H1 (cell line): ENCODE measurements around the gene OR2V2.
A peak's percentile ranks its signal among the peaks of the same experiment; 100 is the strongest.

Source experiments
- ATF2 ChIP-seq: IDR thresholded peaks from 2 replicates; pipeline ENCODE4 v1.6.1; 2012; ENCODE audit warnings: low read length, inconsistent platforms
- CEBPB ChIP-seq: IDR thresholded peaks from 2 replicates; pipeline ENCODE4 v1.6.1; 2012; ENCODE audit warnings: low read depth, low read length
- CTCF ChIP-seq, 3 experiments: IDR thresholded peaks; 1 replicate in 2 of 3; 2 replicates in 1 of 3; pipeline versions ENCODE4 v1.5.1 to v1.6.1; 2011; ENCODE audit warnings: low read length in 3 of 3, mild to moderate bottlenecking in 3 of 3, inconsistent platforms in 2 of 3, low read depth in 1 of 3, moderate library complexity in 1 of 3; ENCODE audit not compliant: insufficient read depth in 1 of 3; ENCODE audit errors: control extremely low read depth in 1 of 3
- EP300 ChIP-seq, 2 experiments: IDR thresholded peaks; 1 replicate in 1 of 2; 2 replicates in 1 of 2; pipeline ENCODE4 v1.6.1; 2011 to 2012; ENCODE audit warnings: low read depth in 2 of 2, low read length in 2 of 2, mild to moderate bottlenecking in 2 of 2, borderline replicate concordance in 1 of 2, inconsistent platforms in 1 of 2, moderate library complexity in 1 of 2
- HDAC2 ChIP-seq, 2 experiments: fragments of 300-600 bp in 1 of 2; sonication (generic) in 1 of 2; IDR thresholded peaks; 2 replicates each; pipeline ENCODE4 v1.6.1; 2011 to 2012; ENCODE audit warnings: low read depth in 2 of 2, low read length in 2 of 2, mild to moderate bottlenecking in 2 of 2, moderate library complexity in 2 of 2, borderline replicate concordance in 1 of 2, inconsistent platforms in 1 of 2
- JUND ChIP-seq: IDR thresholded peaks from 2 replicates; pipeline ENCODE4 v1.6.1; 2011; ENCODE audit warnings: mild to moderate bottlenecking, improper control_type of control experiment, low read length
- MAX ChIP-seq: IDR thresholded peaks from 2 replicates; pipeline ENCODE4 v1.6.1; 2012; ENCODE audit warnings: inconsistent platforms
- POLR2AphosphoS5 ChIP-seq: IDR thresholded peaks from 2 replicates; pipeline ENCODE4 v1.6.1; 2011; ENCODE audit warnings: low read depth, low read length
- POU5F1 ChIP-seq: IDR thresholded peaks from 2 replicates; pipeline ENCODE4 v1.6.1; 2011; ENCODE audit warnings: low read depth, mild to moderate bottlenecking, low read length, moderate library complexity
- RAD21 ChIP-seq, 2 experiments: IDR thresholded peaks in 1 of 2; conservative IDR thresholded peaks in 1 of 2; 2 replicates each; pipeline ENCODE4 v1.6.1; 2011; ENCODE audit warnings: low read depth in 2 of 2, low read length in 2 of 2, improper control_type of control experiment in 1 of 2, inconsistent platforms in 1 of 2, mild to moderate bottlenecking in 1 of 2, moderate library complexity in 1 of 2
- TAF1 ChIP-seq: IDR thresholded peaks from 2 replicates; pipeline ENCODE4 v1.6.1; 2011; ENCODE audit warnings: mild to moderate bottlenecking, low read depth, low read length
- TAF7 ChIP-seq: optimal IDR thresholded peaks from 2 replicates; pipeline ENCODE3; 2011; ENCODE audit warnings: low read depth, mild to moderate bottlenecking, inconsistent platforms, low read length, moderate library complexity, borderline replicate concordance

GRCh38 chr5:181194489-181195248, 47.3 kb downstream of the OR2V2 start:
- TF ChIP-seq CTCF (IDR thresholded peaks at IDR 0.05; ENCODE audit: control extremely low read depth in 1 of 3, insufficient read depth in 1 of 3, low read depth in 1 of 3, low read length in 3 of 3), result peak in 2 of 3 experiments; percentile 30 to 31; a peak in 3 of 4 replicates
- no peak for TF ChIP-seq POU5F1
- TF ChIP-seq JUND, result no peak
- TF ChIP-seq HDAC2 (IDR thresholded peaks at IDR 0.05; ENCODE audit: borderline replicate concordance in 1 of 2, low read depth in 2 of 2, low read length in 2 of 2), result no peak
- TF ChIP-seq POLR2AphosphoS5, result no peak
- no peak for TF ChIP-seq CEBPB
- no peak for TF ChIP-seq TAF7
- no peak for TF ChIP-seq MAX
- TF ChIP-seq EP300 (IDR thresholded peaks at IDR 0.05; ENCODE audit: borderline replicate concordance in 1 of 2, low read depth in 2 of 2, low read length in 2 of 2), result no peak
- no peak for TF ChIP-seq ATF2
- no peak for TF ChIP-seq TAF1
- peak in 1 of 2 experiments; percentile 24; a peak in 1 of 4 replicates for TF ChIP-seq RAD21 (IDR thresholded peaks at IDR 0.05 in 1 of 2, conservative IDR thresholded peaks at IDR 0.05 in 1 of 2; ENCODE audit: low read depth in 2 of 2, low read length in 2 of 2)
